HG03342 (cell line): ENCODE measurements around the gene TANC1.

ENCODE experiments used
- ATAC-seq: cut with Tn5 transposase; IDR thresholded peaks from one replicate; pipeline ENCODE4 v1.9.1; 2021; ENCODE audit warnings: mild to moderate bottlenecking, moderate library complexity; ENCODE audit not compliant: unreplicated experiment

TANC1 gene

GRCh38 chr2:159109517-159109916 lies 141.1 kb downstream of the TANC1 start:
- ATAC-seq, result no peak

- ATAC-seq, result no peak
Measured at GRCh38 chr2:159110784-159111183, 142.3 kb downstream of the TANC1 start.

GRCh38 chr2:159111346-159111927 lies 143.0 kb downstream of the TANC1 start:
- no peak for ATAC-seq

GRCh38 chr2:159114835-159115234 lies 146.4 kb downstream of the TANC1 start:
- no peak for ATAC-seq

GRCh38 chr2:159116922-159117321 lies 148.5 kb downstream of the TANC1 start:
- ATAC-seq, result no peak

GRCh38 chr2:159117658-159118057 lies 149.2 kb downstream of the TANC1 start:
- no peak for ATAC-seq

- ATAC-seq, result peak; percentile 95
Measured at GRCh38 chr2:159118115-159118858, 149.8 kb downstream of the TANC1 start.

GRCh38 chr2:159118859-159119500 lies 150.5 kb downstream of the TANC1 start:
- ATAC-seq, result peak; percentile 17

- no peak for ATAC-seq
Measured at GRCh38 chr2:159119652-159120257, 151.3 kb downstream of the TANC1 start.

GRCh38 chr2:159123786-159124185 lies 155.3 kb downstream of the TANC1 start:
- no peak for ATAC-seq

- no peak for ATAC-seq
Measured at GRCh38 chr2:159124441-159124911, 156.0 kb downstream of the TANC1 start.

GRCh38 chr2:159124931-159125467 lies 156.6 kb downstream of the TANC1 start:
- ATAC-seq, result no peak

- ATAC-seq, result no peak
Measured at GRCh38 chr2:159125858-159126257, 157.4 kb downstream of the TANC1 start.

- ATAC-seq, result no peak
Measured at GRCh38 chr2:159126432-159127022, 158.1 kb downstream of the TANC1 start.

GRCh38 chr2:159128191-159128590 lies 159.8 kb downstream of the TANC1 start:
- ATAC-seq, result no peak

GRCh38 chr2:159129269-159129668 lies 160.8 kb downstream of the TANC1 start:
- no peak for ATAC-seq

GRCh38 chr2:159129824-159130223 lies 161.4 kb downstream of the TANC1 start:
- ATAC-seq, result no peak

- no peak for ATAC-seq
Measured at GRCh38 chr2:159130302-159130701, 161.9 kb downstream of the TANC1 start.

GRCh38 chr2:159131267-159131913 lies 162.9 kb downstream of the TANC1 start:
- no peak for ATAC-seq

GRCh38 chr2:159131914-159132281 lies 163.5 kb downstream of the TANC1 start:
- ATAC-seq, result no peak
